Liver (tissue), 3 donors: ENCODE results near the gene ASAP2.

Experiments used
- ATF3 ChIP-seq: IDR thresholded peaks from 2 replicates; pipeline ENCODE4 v1.6.1; 2016; ENCODE audit warnings: antibody characterized with exemption
- CTCF ChIP-seq: fragments of 150-350 bp; IDR thresholded peaks from 2 replicates; pipeline ENCODE4 v1.5.1; 2017; ENCODE audit warnings: improper control_type of control experiment, low read depth, low read length; ENCODE audit not compliant: missing input control
- JUND ChIP-seq, 2 donors: IDR thresholded peaks; 2 replicates each; pipeline ENCODE4 v1.6.1; 2016; ENCODE audit warnings: antibody characterized with exemption in 2 of 2
- TAF1 ChIP-seq: conservative IDR thresholded peaks from 2 replicates; pipeline ENCODE4 v1.6.1; 2016; ENCODE audit warnings: antibody characterized with exemption, mild to moderate bottlenecking
- donor health status: healthy.
- donor health status: healthy.

GRCh38 chr2:9311488-9311887 is 104.9 kb downstream of the ASAP2 start:
- no peak for TF ChIP-seq TAF1
- no peak for TF ChIP-seq ATF3
- no peak for TF ChIP-seq CTCF
- no peak for TF ChIP-seq JUND (IDR thresholded peaks at IDR 0.05)
